GM18517 (cell line): ENCODE measurements around the gene TMEM254.
"Not testable (repeated sequence)": the region's sequence is repeated elsewhere in the genome, so short reads cannot be mapped to it uniquely, and the experiment has no call there.

ENCODE experiments used
- ATAC-seq: cut with Tn5 transposase; IDR thresholded peaks from one replicate; pipeline ENCODE4 v1.9.1; 2021; ENCODE audit warnings: mild to moderate bottlenecking, moderate library complexity; ENCODE audit not compliant: unreplicated experiment

TMEM254 gene

GRCh38 chr10:80078448-80079311 lies at the start of gene TMEM254:
Gene TMEM254 (plus strand): TSS chr10:80078665. CDS start chr10:80078700, 35 bp downstream.
- peak; percentile 79 for ATAC-seq

DNA sequence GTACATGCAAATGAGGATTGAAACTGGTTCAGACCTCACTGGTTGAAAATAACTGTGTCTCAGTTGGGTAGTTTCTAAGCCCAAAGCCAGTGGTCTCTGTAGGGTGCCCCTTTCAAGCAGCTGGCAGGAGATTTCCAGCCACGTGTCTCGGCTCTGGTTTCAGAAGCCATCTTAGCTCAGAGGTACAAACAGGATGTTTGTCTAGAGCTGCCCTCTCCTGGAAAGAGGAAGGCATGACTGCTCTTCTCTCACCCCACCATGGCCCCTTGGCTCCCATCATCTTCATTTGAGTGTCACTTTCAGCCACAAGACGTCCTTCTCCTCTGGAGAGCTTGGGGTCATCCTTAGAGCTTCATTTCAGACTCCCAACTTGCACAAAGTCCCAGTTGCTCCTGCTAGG lies 49.3 kb upstream of the TMEM254 start:
- peak; percentile 95 for ATAC-seq

- not testable (repeated sequence) for ATAC-seq
Observed at GRCh38 chr10:80029865-80030264, 48.6 kb upstream of the TMEM254 start.

DNA sequence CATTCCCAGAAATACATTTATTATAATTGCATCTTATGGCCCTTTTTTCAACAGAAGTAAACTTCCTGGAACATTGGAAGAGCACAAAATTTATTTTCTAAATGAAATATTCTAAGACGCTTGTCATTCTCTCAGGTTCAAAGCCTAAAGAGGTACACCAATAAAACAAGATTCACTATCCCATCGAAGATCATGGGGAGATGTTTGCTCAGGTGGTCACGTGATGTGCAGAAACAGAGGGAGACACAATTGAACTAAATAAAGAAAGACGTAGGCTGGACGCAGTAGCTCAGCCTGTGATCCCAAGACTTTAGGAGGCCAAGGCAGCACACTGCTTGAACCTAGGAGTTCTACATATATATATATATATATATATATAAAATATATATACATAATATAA lies 46.0 kb upstream of the TMEM254 start:
- no peak for ATAC-seq

DNA sequence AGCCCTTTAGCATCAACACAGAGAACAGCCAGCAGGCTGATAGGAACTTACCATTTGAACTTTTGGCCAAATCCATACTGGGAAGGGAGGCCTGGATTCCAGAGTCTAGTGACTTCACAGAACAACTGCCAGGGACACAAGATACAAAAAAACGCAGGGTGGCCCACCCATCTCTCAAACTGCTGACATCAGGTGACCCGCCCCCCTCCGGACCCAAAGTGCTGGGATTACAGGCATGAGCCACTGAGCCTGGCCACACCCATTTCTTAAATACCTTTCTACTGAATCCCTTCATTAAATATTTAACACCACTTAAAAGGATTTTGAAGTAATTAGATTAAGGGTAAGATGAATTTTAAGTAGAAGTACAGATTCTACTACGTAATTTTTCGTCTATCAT lies 43.7 kb upstream of the TMEM254 start:
- not testable (repeated sequence) for ATAC-seq

DNA sequence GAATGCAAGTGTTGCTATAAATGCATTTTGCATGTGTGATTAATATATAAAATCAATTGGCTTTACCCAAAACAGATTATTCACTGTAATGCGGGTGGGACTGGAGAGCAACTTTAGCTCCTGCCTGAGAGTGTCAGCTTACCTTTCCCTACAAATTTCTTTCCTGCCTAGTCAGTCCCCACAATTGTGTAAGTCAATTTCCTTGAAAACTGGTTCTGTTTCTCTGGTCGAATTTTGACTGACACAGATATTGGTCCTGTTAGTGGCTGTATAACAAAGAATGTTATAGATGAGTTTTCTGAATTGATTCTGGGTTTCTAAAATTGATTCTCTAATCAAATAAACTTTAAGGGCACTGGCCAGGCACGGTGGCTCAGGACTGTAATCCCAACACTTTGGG lies 43.0 kb upstream of the TMEM254 start:
- ATAC-seq: not testable (repeated sequence)

- ATAC-seq: not testable (repeated sequence)
Observed at GRCh38 chr10:80036921-80037500, 41.5 kb upstream of the TMEM254 start.

DNA sequence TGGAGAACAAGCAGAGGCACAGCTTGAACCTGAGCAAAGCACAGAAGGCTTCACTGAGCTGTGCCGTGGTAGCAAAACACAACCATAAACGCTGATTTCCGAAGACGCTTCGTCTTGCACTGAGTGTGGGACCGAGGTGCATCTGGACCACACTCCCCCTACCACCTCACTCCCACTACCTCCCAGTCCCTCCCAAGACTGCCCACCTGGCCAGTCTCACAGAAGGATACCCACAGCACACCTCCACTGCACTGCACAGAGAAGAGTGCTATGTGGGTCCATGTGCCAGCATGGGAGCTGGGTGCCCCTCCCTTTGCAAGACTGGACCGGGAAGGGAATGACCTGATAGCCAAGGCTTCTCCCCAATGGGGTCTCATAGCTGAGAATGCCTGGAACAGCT lies 40.2 kb upstream of the TMEM254 start:
- ATAC-seq: not testable (repeated sequence)

DNA sequence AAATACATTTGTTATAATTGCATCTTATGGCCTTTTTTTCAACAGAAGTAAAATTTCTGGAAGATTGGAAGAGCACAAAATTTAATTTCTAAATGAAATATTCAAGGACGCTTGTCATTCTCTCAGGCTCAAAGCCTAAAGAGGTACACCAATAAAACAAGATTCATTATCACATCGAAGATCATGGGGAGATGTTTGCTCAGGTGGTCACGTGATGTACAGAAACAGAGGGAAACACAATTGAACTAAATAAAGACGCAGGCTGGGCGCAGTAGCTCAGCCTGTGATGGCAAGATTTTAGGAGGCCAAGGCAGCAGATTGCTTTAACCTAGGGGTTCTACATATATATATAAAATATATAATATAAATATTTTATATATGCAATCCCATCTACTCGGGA lies 37.3 kb upstream of the TMEM254 start:
- no peak for ATAC-seq

- not testable (repeated sequence) for ATAC-seq
Observed at GRCh38 chr10:80044935-80045334, 33.5 kb upstream of the TMEM254 start.

GRCh38 chr10:80046629-80047441 lies 31.6 kb upstream of the TMEM254 start:
- no peak for ATAC-seq

DNA sequence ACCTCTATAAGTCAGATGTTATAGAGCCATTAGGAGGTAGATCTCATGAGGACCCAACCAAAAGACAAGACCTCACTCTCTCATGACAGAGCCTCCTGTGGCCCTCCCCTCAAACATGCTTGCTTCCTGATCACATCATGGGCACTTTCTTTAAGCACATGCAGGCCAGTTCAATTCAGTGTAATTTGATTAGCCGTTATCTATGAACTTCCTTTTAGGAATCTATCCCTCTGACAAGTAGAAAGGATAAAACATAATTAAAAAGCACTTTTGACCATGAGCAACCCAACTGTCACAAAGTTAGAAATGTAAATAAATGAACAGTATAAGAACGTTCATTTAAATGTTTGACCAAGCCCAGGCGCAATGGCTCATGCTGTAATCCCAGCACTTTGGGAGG lies 27.7 kb upstream of the TMEM254 start:
- ATAC-seq: no peak

- ATAC-seq: no peak
Observed at GRCh38 chr10:80051993-80052392, 26.5 kb upstream of the TMEM254 start.

- ATAC-seq: no peak
Observed at GRCh38 chr10:80055760-80056159, 22.7 kb upstream of the TMEM254 start.

- no peak for ATAC-seq
Observed at GRCh38 chr10:80057171-80057570, 21.3 kb upstream of the TMEM254 start.

DNA sequence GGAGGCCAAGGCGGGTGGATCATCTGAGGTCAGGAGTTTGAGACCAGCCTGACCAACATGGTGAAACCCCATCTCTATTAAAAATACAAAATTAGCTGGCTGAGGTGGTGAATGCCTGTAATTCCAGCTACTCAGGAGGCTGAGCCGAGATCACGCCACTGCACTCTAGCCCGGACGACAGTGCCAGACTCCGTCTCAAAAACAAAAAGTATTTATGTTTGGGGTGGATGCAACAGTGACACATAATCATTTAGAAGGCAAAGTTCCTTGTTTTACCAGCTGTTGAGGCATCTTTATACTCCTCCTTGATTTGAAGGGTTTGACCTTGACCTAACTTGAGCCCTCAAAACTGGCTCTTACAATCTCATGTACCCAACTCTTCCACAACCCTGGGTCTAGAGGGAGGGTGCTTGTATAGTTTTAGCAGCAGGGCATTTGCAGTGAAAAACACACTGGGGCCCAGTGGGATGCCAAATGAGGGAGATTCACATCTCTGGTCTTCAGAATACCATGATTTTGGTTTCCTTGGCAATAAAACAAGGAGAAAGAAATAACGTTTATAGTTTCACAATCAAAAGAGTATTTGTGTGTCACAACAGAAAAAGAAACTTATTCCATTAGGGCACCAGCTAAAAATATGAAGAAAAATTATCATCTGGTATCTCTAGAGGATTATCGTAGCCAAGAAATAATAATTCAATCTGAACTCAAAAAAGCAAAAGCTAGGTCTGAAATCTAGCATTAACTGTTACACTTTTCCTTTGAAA lies 14.2 kb upstream of the TMEM254 start:
- no peak for ATAC-seq

GRCh38 chr10:80066809-80067208 lies 11.7 kb upstream of the TMEM254 start:
- ATAC-seq: no peak

DNA sequence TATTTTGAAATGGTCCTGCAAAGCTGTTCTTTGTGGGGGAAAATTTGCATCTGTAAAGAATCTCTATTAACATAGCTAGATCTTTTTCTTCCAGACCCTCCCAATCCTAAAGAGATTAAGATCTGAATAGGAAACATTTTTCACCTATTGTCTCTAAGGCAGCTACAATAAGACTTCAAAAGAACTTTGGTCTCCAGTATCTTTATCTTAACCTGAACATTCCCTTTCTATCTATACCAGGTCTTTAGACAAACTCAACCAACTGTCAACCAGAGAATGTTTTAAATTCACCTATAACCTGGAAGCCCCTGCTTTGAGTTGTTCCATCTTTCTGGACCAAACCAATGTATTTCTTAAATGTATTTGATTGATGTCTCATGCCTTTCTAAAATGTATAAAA lies 10.6 kb upstream of the TMEM254 start:
- not testable (repeated sequence) for ATAC-seq

DNA sequence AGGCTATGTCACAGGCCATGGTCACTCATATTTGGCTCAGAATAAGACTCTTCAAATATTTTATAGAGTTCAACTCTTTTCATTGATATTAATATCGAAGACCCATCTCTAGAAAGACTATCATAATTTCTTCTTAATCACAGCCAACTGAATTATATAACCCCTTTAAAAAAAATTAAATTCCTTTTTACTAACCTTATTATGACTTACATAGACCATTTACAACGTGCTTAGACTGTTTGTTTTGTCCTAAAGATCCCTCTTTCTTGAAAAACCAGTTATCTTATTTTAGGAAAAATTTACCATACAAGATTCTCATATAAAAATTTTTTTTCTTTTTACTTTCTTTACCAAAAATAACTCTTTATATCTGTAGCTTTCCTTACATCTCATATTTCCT lies 10.2 kb upstream of the TMEM254 start:
- no peak for ATAC-seq

GRCh38 chr10:80070057-80070456 lies 8.4 kb upstream of the TMEM254 start:
- no peak for ATAC-seq

DNA sequence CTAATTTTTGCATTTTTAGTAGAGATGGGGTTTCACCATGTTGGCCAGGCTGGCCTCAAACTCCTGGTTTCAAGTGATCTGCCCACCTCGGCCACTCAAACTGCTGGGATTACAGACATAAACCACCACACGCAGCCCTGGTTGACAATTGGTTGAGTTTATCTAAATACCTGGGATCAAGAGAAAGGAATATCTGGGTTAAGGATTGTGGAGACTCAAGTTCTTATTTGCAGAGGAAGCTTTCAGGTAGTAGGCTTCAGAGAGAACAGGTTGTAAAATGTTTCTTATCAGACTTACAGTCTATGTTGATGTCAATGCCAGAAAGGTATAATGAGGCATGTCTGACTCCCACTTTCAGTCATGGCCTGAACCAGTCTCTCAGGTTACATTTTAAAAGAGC lies 5.9 kb upstream of the TMEM254 start:
- ATAC-seq: no peak
